ENCODE measurements around the gene DAW1.

- TF ChIP-seq POLR2A (IDR thresholded peaks at IDR 0.05) (no peak), CTCF (IDR thresholded peaks at IDR 0.05) (no peak)
Measured at GRCh38 chr2:227876300-227876801, 4.9 kb downstream of the DAW1 start.

Measured in uterus (tissue), 2 donors.